Liver (tissue), 3 donors: ENCODE data around the gene HOXA7.

Experiments used
- CTCF ChIP-seq: fragments of 150-350 bp; IDR thresholded peaks from 2 replicates; pipeline ENCODE4 v1.5.1; 2017; ENCODE audit warnings: improper control_type of control experiment, low read depth, low read length; ENCODE audit not compliant: missing input control
- GABPA ChIP-seq, 2 donors: IDR thresholded peaks in 1 of 2; conservative IDR thresholded peaks in 1 of 2; 2 replicates each; pipeline ENCODE4 v1.6.1; 2016; ENCODE audit warnings: antibody characterized with exemption in 2 of 2, mild to moderate bottlenecking in 1 of 2, moderate library complexity in 1 of 2
- YY1 ChIP-seq: IDR thresholded peaks from 2 replicates; pipeline ENCODE4 v1.6.1; 2016; ENCODE audit warnings: antibody characterized with exemption, mild to moderate bottlenecking
- donor health status: healthy.
- donor health status: healthy.

GRCh38 chr7:27109466-27110185 lies 46.8 kb downstream of the HOXA7 start:
- TF ChIP-seq CTCF (no peak), YY1 (no peak), GABPA (IDR thresholded peaks at IDR 0.05 in 1 of 2, conservative IDR thresholded peaks at IDR 0.05 in 1 of 2) (no peak)
